ENCODE data around the gene MYD88.

MYD88 gene

DNA sequence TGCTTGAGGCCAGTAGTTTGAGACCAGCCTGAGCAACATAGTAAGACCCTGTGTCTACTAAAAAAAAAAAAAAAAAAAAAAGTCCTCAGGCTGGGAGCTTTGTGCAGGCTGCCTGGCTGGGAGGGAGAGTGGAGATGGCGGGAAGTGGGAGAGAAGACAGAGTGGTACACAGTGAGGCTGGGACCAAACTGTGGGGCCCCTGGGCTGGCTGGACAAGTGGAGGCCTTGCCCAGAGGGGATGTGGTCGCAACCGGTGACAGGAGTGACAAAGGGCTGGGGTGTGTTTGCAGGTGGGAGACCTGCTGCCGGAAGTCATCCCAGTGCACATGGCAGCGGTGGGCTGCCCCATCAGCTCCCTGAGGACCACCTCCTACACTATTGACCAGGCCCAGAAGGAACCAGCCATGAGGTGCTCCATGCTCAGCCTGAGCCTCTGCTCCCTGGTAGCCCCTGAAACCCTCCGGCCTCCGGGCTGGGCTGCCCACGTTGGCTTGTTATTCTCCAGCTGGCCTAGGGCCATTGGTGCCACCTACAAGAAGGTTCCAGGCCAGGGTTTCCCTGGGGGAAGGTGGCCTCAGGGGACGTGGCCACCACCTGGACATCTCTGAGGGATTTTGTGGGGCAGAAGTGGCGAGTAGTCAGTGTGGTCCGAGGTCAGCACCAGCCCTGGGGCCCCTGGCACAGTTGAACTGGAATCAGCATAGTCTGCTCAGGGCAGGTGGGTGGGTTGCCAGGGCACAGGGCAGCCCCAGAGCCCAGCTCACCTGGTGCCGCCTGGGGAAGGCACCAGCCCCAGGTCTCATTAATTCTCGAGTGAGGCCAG, 24.2 kb upstream of the MYD88 start:
- no peak for DNase-seq

DNA sequence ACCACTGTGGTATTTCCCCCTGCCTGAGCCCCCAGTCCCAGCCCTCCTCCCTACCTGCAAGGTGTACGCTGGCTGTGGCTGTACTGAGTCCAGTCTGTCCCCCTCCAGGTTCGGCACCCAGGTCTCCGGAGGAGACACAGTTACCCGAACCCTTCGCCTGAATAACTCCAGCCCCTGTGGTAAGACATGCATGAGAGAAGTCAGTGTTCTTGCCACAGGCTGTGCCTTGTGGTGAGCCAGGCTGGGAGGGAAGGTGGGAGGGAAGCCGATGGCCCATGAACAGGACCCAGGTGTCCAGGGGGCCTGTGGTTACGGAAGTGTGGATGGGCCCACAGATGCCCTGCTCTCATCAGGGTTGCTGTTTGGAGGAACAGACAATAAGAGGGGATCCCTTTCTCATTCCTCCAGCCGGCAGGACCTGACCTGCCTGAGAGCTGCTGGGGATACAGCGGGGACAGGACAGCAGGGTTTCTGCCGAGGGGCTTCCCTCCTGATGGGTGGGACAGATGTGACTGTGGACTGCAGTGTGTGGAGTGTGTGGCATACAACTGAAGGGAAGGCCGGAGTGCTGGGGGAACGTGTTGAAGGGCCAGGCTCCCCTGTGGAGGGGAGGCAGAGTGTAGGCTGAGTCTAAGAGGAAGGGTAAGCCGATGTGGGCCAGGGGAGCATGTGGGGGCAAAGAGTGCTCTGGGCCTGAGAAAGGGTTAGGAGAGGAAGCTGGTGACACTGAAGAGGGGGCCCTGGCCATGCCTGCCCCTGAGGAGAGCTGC, 23.4 kb upstream of the MYD88 start:
- no peak for DNase-seq

DNA sequence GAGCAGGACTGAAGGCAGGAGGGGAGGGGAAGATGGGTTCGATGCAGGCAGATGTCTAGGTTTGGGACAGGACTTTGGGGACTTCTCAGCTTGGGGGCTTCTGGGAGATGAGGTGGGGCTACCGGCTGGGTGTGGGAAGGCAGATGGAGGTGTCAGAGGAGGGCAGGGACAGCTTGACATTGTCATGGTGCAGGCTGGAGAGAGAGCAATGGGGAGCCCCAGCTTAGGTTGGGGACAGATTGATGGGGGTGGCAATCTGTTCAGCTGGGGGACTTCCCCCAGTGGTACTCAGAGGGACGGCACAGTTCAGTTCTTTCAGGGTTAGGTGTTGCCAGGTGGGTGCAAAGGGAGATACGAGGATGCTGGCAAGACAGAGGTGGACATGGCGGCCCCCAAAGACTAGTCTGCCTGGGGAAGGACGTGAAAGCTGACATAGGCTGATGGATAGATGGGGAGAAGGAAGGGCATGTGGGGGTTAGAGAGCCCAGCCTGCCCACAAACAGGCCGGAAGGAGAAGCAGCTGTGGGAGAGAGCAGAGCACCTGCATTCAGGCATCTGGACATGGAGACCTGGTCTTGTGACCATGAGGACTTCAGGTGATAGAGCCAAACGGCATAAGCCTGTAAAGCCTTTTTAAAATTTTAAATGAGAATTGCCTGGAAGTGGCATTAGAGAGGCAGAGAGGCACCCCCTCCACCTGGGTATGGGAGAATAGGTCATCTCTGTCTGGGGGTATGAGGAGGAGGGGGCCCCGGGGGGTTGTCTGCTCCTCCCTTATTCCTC, 22.6 kb upstream of the MYD88 start:
- no peak for DNase-seq

DNA sequence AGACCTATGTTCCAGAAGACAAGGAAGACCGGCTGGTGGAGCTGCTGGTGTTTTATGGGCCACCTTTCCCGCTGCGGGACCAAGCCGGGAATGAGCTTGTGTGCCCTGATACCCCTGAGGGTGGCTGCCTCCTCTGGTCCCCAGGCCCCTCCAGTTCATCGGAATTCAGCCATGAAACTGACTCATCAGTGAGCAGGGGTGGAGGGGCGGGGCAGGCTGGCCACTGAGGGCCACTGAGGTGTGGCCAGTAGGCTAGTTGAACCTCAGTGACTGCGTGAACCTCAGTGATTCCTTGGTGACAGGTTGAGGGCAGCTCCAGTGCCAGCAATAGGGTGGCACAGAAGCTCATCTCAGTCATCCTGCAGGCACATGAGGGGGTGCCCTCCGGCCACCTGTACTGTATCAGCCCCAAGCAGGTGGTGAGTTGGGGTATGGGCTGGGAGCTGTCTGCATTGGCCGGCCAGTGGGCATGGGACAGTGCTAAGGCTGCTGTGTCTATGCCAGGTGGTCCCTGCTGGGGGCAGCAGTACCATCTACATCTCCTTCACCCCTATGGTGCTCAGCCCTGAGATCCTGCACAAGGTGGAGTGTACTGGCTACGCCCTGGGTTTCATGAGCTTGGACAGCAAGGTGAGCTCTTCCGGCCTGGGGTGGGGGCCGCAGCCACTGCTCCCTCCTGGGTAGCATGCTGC, 21.8 kb upstream of the MYD88 start:
- DNase-seq: no peak

DNA sequence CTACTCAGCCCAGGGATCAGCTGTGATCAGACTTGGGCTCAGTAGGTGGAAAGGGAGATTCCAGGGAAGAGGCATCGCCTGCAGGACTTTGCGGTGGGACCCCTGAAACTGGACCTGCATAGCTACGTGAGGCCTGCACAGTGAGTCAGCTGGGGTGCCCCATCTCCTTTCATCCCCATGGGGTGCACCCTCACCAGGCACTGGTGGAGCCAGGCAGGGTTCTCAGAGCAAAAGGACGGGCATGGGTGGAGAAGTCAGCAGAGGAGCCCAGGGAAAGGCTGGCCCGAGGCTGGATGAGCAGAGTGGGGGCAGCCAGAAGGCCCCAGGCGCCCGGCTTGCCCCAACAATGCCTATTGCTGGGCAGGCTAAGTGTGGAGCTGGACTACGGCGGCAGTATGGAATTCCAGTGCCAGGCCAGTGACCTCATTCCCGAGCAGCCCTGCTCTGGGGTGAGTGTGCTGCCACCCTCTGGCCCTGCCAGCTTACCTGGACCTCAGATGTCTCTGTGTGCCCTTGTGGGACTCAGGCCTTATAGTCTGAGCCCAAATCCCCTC, 21.2 kb upstream of the MYD88 start:
- no peak for DNase-seq

DNA sequence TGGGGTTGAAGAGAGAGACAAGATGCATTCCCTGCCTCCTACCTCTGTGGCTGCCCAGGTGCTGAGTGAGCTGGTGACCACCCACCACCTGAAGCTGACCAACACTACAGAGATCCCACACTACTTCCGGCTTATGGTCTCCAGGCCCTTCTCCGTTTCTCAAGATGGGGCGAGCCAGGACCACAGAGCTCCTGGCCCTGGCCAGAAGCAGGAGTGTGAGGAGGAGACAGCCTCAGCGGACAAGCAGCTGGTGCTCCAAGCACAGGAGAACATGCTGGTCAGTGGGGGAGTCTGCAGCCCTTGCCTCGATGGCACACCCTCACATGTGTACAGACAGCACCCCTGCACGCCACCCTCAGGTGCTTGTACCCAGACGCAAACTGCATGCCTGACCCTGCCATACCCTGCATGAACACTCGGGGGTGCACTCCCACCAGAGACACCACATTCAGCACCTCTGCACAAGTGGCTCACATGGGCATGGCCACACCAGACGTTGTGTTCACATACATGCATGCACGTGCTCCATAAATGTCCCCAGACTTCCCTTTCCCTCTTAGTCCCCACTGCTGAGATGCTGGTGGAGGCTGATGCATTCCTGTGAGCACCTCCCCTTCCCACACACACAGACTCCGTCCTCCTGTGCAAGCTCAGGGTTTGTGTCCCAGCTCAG, 20.6 kb upstream of the MYD88 start:
- no peak for DNase-seq

DNA sequence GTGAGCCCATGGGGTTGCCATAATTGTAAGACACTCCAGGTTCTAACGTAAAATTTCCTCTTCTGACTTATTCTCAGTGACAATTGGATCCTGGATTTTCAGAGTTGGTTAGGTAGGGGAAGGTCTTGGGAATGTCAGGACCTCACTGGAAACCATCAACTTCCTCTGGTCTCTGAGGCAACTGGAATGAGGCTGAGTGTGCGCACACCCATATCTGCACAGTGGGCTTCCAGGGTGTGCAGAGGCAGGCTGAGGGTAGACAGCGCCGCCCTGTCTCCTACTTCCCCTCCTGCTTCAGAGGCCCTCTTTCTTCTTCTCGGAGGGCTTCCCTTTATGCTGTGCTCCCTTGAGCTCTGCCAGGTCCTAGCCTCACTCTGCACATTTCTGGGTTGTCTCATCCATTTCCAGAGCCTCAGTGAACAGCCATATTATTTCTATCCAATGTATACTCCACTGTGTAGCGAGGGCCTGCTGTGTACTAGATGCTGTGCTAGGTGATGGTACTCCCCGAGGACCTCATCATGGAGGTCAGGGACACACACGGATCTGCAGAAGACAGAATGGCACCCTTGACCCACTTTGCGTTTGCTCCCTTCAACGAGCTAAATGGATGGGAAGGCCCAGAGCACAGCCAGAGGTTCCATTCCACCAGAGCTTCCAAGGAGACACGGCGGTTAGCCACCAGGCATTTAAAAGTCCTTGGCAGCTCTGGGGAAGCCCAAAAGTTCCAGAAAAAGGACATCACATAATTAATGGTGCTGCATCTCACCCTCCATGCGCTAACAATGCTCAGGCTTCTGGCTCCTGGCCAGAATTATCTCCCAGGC, 19.8 kb upstream of the MYD88 start:
- DNase-seq: no peak

DNA sequence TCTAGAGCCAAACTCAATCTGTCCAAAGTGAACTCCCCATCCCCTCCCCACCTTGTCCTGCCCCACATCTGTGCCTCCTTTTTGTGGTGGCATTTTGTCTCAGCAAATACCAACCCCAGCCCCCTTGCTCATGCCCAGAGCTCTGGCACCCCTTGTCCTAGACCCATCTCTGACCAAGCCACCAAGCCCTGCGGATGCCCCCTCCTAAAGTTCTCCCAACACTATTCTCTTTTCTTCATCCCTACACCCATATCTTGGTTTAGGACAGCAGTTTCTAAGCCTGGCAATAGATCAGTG, 19.3 kb upstream of the MYD88 start:
- no peak for DNase-seq

DNA sequence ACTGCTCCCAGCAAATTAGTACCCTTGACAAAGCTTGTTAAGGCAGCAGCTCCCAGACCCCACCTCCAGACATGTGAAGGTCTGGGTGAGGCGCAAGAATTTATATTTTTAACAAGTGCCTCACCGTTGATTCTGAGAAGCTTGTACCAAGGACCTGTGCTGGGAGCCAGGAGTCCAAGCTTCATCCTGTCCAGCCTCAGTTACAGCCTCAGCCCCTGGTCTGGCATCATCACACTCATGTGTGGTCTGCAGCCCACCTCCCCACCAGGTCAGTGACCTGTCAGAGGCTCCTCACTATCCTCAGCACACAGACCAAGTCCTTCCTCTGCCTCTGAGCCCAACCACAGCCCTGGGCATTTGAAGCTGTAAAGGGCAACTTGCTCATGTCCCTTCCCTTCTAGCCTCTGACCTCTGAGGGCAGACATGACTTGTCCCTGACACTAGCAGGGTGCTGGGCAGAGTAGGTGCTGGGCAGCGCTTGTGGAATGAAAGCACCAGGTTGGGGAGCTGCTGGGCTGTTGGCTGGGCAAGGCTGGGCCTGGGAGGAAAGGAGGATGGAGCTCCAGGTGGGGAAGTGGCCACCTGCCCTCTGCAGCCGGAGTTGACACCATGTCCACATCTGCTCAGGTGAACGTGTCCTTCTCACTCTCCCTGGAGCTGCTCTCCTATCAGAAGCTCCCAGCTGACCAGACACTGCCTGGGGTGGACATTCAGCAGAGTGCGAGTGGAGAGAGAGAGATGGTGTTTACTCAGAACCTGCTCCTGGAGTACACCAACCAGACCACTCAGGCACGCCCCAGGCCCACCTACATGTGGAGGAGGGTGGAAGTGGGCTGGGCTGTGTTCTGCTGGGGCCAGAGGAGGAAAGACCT, 18.4 kb upstream of the MYD88 start:
- DNase-seq: no peak

DNA sequence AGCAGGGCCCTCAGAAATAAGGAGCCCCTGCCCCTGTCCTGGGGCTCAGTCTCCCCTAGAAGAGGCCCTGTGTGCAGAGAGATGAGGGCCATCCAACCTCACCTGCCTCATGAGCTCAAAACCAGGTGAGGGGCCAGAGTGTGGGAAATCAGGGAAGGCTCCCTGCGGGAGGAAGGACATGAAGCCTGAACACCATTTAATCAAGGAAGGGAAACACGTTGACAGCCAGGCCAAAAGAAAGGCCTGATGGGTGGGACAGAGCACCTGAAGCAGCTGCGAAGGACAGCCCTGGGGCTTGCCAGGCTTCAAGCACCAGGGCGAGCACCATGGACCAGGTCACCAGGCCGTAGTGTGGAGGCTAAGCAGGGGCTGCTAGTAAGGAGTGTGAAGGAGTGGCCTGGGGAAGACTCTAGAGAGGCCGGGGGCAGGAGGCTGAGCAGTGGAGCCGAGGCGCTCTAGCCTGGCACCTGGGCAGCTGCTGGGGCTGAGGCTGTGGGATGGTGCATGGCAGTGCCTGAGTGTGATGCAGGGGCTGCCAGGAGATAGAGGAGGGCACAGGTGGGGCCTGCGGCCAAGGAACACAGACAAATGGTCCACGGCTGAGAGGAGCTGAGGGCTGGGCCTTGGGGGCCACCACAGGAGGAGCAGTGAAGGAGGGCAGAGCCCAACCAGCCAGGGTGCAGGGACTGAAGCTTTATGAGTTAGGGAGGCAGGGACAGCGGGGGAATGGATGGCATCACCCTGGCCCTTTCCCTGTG, 17.6 kb upstream of the MYD88 start:
- DNase-seq: no peak

DNA sequence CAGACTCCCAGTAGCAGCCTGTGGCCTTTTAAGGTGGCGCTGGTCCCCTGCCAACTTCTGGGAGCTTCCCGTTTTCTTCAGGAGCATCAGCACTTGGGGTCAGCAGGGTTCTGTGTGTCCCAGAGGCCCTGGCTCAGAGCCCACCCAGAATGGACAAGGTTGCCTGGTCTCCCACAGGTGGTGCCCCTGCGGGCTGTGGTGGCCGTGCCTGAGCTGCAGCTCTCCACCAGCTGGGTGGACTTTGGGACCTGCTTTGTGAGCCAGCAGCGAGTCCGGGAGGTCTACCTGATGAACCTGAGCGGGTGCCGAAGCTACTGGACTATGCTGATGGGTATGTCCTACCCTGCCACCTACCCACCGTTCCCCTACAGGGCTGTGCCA, 17.0 kb upstream of the MYD88 start:
- no peak for DNase-seq

DNA sequence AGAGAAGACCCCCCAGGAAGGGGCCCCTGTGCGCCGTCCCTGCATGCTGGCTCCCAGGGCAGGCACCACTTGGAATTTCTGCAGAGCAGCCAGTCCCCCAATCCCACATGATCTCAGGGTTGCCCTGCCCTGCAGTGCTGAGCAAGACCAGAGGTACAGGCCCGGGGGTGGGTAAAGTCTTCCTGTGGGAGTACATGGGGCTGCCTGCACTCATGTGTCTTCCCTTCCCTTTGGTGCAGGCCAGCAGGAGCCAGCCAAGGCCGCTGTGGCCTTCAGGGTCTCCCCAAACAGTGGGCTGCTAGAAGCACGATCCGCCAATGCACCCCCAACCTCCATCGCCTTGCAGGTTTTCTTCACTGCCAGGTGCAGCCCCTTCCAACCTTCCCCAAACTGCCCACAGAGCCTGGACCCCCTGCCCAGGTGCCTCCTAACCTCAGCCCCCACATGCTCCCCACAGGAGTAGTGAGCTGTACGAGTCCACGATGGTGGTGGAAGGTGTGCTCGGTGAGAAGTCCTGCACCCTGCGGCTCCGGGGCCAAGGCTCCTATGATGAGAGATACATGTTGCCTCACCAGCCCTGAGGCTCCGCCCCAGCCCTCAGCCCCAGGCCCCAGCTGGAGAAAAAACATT, 16.5 kb upstream of the MYD88 start:
- DNase-seq: no peak

DNA sequence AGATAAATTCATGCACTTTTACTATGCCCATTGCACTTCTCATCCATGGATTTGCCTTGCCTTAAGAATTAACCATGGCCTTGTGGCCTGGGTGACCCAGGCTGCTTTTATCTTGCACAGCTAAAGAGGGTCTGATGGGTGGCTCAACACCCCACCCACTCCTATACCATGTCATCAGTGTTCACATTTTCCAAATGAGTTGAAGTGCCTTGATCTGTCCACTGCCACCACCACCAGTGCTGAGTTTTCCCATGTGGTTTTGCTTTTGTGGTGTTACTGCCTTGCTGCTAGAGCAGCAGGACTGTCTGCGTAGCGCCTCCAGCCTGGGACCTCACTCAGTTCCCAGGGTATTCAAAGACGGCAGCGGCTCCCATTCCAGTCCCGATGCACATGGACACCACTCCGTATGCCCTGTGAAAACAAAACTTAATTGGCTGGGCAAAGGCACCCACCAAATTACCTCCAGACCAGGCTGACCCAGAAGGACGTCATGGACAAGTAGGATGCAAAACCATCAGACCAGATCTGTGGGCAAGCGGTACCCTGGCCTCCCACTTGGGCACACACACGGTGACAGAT, 15.7 kb upstream of the MYD88 start:
- DNase-seq: no peak

DNA sequence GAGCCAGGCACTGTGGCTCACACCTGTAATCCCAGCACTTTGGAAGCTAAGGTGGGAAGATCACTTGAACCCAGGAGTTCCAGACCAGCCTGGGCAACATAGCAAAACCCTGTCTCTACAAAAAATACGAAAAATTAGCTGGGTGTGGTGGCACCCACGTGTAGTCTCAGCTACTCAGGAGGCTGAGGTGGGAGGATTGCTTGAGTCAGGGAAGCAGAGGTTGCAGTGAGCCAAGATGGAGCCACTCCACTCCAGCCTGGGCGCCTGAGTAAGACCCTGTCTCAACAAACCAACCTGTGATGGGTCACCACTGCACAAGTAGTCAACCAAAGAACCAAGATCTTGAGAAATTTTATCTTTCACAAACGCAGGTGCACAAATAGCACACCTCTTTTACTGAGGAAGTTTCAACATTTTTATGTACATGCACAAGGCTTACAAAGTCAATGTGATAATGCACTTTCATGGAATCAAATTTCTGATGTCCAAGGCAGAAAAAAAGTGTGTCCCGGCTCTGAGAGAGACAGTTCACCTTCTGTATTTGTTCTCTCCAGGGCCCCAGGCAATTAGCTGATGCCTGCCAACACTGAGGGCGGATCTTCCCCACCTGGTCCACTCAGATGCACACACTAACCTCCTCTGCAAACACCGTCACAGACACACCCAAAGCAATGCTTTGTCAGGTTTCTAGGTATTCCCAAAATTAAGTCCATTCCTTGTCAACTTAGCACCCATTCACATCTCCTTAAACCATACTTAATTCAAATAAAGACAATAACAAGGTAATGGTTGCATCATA, 13.9 kb upstream of the MYD88 start:
- no peak for DNase-seq

DNA sequence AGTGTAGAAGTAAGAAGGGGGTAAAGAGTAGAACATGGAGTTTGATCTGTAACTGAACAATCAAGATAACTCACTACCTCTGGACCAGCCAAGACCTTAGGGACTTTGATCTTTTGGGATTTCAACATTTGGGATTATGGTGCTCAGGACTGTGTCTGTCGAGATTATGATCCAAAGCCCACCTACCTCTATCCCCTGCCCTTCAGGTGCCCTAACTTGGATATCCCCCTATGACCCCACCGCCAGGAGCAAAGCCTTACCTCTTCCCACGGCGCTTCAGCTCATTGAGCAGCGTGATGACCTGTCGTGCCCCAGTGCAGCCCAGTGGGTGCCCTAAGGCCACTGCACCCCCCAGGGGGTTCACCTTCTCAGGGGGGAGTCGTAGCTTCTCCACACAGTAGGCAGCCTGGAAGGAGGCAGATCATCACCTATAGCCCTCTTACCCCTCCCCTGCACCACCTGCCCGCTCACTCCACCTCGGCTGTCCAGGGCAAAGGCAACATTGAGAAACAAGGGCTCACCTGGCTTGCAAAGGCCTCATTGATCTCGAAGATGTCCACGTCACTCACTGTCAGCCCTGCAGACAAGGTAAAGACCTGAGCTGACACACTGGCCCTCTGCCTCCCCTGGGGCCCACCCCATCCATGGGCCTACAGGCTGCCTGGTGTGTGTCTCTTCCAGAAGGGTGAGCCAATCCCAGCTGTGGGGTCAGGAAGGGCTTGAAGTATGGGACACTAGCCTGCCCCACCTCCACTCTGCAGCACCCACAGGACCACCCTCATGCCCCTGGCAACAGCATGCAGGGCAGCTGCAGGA, 12.9 kb upstream of the MYD88 start:
- no peak for DNase-seq

DNA sequence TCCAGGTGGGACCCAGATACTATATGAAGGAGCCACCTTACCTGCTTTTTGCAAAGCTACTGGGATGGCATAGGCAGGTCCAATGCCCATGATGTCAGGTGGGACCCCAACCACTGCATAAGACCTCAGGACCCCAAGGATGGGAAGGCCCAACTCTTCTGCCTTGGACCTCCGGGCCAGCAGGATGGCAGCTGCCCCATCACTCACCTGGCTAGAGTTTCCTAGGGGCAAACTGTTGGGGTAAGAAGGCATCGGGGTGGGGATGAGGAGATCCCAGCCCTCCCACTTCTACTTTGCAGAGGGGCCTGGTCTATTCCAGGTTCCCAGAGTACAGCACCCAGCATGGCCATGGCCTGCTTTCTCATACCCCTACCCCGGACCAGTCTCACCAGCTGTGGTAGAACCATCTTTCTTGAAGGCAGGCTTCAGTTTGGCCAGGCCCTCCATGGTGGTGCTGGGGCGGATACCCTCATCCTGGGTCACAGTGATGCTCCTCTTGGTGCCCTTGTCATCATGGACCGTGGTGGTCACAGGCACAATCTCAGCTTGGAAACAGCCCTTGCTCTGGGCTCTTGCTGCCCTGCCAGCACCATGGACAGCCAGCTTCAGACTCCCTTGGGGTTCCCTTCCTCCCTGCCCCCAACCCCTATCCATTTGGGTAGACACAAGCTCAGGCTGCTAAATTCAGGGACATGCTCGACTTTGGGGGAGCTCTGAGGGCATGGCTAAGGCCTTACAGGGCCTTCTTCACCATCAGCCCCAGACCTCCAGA, 12.2 kb upstream of the MYD88 start:
- no peak for DNase-seq

All from DMS79 treated with DMSO at 0.1 percent for 48 hours (cell line).